ENCODE results near the gene TAF6L. TPM values are rescaled to one million over a fixed set of nuclear protein-coding genes. Genes with fewer than 3 reads are reported as not detected.

Gene TAF6L
- total RNA-seq, 1 experiment from 2014 or later: 14.6 TPM

DNA sequence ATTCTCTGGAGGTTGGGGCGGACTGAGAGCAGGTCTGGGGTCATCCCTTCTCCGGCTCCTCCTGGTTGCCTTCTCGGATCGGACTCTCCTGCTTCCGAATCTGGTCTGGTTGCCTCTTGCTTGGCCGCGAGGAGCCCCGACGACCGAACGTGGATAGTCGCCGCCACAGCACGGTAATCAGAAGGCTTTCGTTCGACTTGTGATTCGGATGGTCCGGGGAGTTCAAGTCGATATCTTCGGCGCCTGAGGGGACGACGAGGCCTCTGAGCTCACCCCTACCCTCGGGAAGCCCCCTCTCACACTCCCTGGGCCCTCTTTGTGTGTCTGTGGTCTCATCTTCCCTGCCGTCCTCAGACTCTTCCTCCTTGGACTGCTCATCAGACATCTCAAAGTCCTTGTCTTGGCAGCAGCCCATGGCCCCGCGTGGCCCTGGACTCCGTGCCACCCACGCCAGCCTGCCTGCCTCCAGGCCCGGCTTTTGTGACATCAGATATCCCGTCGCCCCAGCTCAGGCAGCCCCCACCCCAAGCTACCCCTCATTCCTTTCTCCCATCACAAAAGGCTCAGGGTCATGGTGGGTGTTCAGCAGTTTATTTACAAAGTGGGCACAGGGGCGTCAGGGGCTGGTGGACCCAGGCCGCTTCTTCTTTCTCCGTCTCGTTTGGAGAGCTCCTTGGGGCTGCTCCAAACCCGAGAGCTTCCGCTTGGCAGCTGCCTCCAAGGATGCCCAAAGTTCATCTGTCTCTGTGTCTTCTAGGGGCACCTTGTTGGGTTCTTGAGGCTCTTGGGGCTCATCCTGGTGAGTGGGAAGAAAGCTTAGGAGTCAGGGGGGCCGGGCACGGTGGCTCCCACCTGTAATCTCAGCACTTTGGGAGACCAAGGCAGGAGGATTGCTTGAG is 61.4 kb downstream of the TAF6L start, which contains the start of gene TEX54:
Gene TEX54 (minus strand): TSS at position 506 of the 899 bp plus-strand sequence.
- in situ Hi-C loops (cut with HindIII; ENCODE audit: low pct_unique_long_range_greater_than_20kb, low sequenced_read_pairs): no loop called here
- DNase-seq (ENCODE audit: low read depth): no peak

DNA sequence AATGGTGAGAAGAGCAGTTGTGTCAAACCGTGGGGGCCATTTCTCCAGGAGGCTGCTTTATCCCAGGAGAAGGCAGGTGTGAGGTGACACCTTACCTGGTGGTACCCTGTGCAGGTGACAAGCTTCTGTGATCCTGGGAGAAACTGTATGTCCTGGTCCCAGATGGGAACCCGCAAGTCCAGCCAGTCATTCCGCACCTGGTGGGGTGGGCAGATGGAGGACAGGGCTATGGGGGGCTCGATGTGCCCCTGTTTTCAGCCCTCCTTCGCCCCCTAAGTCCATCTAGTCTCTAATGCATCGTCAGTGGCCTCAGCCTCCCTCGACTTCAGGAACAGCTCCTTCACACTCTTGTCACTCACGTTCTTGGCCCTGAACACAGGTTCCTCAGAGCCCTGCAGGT is 64.1 kb downstream of the TAF6L start:
- no peak for DNase-seq (ENCODE audit: low read depth)
- in situ Hi-C loops (cut with HindIII; ENCODE audit: low pct_unique_long_range_greater_than_20kb, low sequenced_read_pairs): no loop called here

Other genes starting within 250 kb of the TAF6L start
- 141 and 188 TPM in 2 replicates for gene AHNAK, start 224.6 kb upstream of the TAF6L start, total RNA-seq (2014; rRNA removed; shearing (Covaris generic); ENCODE audit: low replicate concordance)
- 2,603 and 2,794 TPM in 2 replicates for gene EEF1G, start 197.5 kb upstream of the TAF6L start, total RNA-seq (2014; rRNA removed; shearing (Covaris generic); ENCODE audit: low replicate concordance)
- gene TUT1, start 179.9 kb upstream of the TAF6L start, total RNA-seq (2014; rRNA removed; shearing (Covaris generic); ENCODE audit: low replicate concordance): 11.7 and 14.2 TPM in 2 replicates
- gene MTA2, start 169.5 kb upstream of the TAF6L start, total RNA-seq (2014; rRNA removed; shearing (Covaris generic); ENCODE audit: low replicate concordance): 87.5 and 107 TPM in 2 replicates
- 16.1 and 19.3 TPM in 2 replicates for gene EML3, start 158.6 kb upstream of the TAF6L start, total RNA-seq (2014; rRNA removed; shearing (Covaris generic); ENCODE audit: low replicate concordance)
- gene ROM1, start 158.1 kb upstream of the TAF6L start, total RNA-seq (2014; rRNA removed; shearing (Covaris generic); ENCODE audit: low replicate concordance): 4.5 and 7.4 TPM in 2 replicates
- 34.9 and 52.3 TPM in 2 replicates for gene B3GAT3, start 149.4 kb upstream of the TAF6L start, total RNA-seq (2014; rRNA removed; shearing (Covaris generic); ENCODE audit: low replicate concordance)
- gene GANAB, start 124.8 kb upstream of the TAF6L start, total RNA-seq (2014; rRNA removed; shearing (Covaris generic); ENCODE audit: low replicate concordance): 434 and 492 TPM in 2 replicates
- gene INTS5, start 118.1 kb upstream of the TAF6L start, total RNA-seq (2014; rRNA removed; shearing (Covaris generic); ENCODE audit: low replicate concordance): 7.6 and 14.5 TPM in 2 replicates
- 48.1 and 59.2 TPM in 2 replicates for gene C11orf98, start 106.2 kb upstream of the TAF6L start, total RNA-seq (2014; rRNA removed; shearing (Covaris generic); ENCODE audit: low replicate concordance)
- 0.09 and 6.4 TPM in 2 replicates for gene CSKMT, start 106.1 kb upstream of the TAF6L start, total RNA-seq (2014; rRNA removed; shearing (Covaris generic); ENCODE audit: low replicate concordance)
- gene UQCC3, start 99.7 kb upstream of the TAF6L start, total RNA-seq (2014; rRNA removed; shearing (Covaris generic); ENCODE audit: low replicate concordance): 18.2 and 25.6 TPM in 2 replicates
- gene LBHD1, start 99.1 kb upstream of the TAF6L start, total RNA-seq (2014; rRNA removed; shearing (Covaris generic); ENCODE audit: low replicate concordance): 1.9 and 3.2 TPM in 2 replicates
- gene UBXN1, start 92.3 kb upstream of the TAF6L start, total RNA-seq (2014; rRNA removed; shearing (Covaris generic); ENCODE audit: low replicate concordance): 81.8 and 106 TPM in 2 replicates
- gene LRRN4CL, start 81.9 kb upstream of the TAF6L start, total RNA-seq (2014; rRNA removed; shearing (Covaris generic); ENCODE audit: low replicate concordance): not detected in 2 replicates
- 37.5 and 55.8 TPM in 2 replicates for gene BSCL2, start 64.0 kb upstream of the TAF6L start, total RNA-seq (2014; rRNA removed; shearing (Covaris generic); ENCODE audit: low replicate concordance)
- not detected in 2 replicates for gene GNG3, start 63.7 kb upstream of the TAF6L start, total RNA-seq (2014; rRNA removed; shearing (Covaris generic); ENCODE audit: low replicate concordance)
- 4.4 and 4.8 TPM in 2 replicates for gene HNRNPUL2, start 43.9 kb upstream of the TAF6L start, total RNA-seq (2014; rRNA removed; shearing (Covaris generic); ENCODE audit: low replicate concordance)
- 30.9 and 37.2 TPM in 2 replicates for gene TTC9C, start 42.9 kb upstream of the TAF6L start, total RNA-seq (2014; rRNA removed; shearing (Covaris generic); ENCODE audit: low replicate concordance)
- 4.6 and 14.9 TPM in 2 replicates for gene ZBTB3, start 17.2 kb upstream of the TAF6L start, total RNA-seq (2014; rRNA removed; shearing (Covaris generic); ENCODE audit: low replicate concordance)
- 75.4 and 80.0 TPM in 2 replicates for gene POLR2G, start 9.8 kb upstream of the TAF6L start, total RNA-seq (2014; rRNA removed; shearing (Covaris generic); ENCODE audit: low replicate concordance)
- gene TMEM179B, start 16.0 kb downstream of the TAF6L start, total RNA-seq (2014; rRNA removed; shearing (Covaris generic); ENCODE audit: low replicate concordance): 14.9 and 33.8 TPM in 2 replicates
- 42.0 and 58.7 TPM in 2 replicates for gene TMEM223, start 20.6 kb downstream of the TAF6L start, total RNA-seq (2014; rRNA removed; shearing (Covaris generic); ENCODE audit: low replicate concordance)
- 1.5 and 6.3 TPM in 2 replicates for gene NXF1, start 34.0 kb downstream of the TAF6L start, total RNA-seq (2014; rRNA removed; shearing (Covaris generic); ENCODE audit: low replicate concordance)
- 29.6 and 39.5 TPM in 2 replicates for gene STX5, start 60.7 kb downstream of the TAF6L start, total RNA-seq (2014; rRNA removed; shearing (Covaris generic); ENCODE audit: low replicate concordance)
- not detected in 2 replicates for gene TEX54, start 61.4 kb downstream of the TAF6L start, total RNA-seq (2014; rRNA removed; shearing (Covaris generic); ENCODE audit: low replicate concordance)
- 82.0 and 102 TPM in 2 replicates for gene WDR74, start 68.2 kb downstream of the TAF6L start, total RNA-seq (2014; rRNA removed; shearing (Covaris generic); ENCODE audit: low replicate concordance)
- gene SLC3A2, start 109.5 kb downstream of the TAF6L start, total RNA-seq (2014; rRNA removed; shearing (Covaris generic); ENCODE audit: low replicate concordance): 623 and 653 TPM in 2 replicates
- gene CHRM1, start 150.0 kb downstream of the TAF6L start, total RNA-seq (2014; rRNA removed; shearing (Covaris generic); ENCODE audit: low replicate concordance): not detected in 2 replicates
- gene SLC22A6, start 213.6 kb downstream of the TAF6L start, total RNA-seq (2014; rRNA removed; shearing (Covaris generic); ENCODE audit: low replicate concordance): not detected in 2 replicates
- gene SLC22A8, start 244.4 kb downstream of the TAF6L start, total RNA-seq (2014; rRNA removed; shearing (Covaris generic); ENCODE audit: low replicate concordance): not detected in 2 replicates